Non-pigmented ciliary epithelial cell (primary cell): ENCODE measurements around the gene CHRD.
"Not testable (repeated sequence)": the region's sequence is repeated elsewhere in the genome, so short reads cannot be mapped to it uniquely, and the experiment has no call there.

ENCODE experiments used
- DNase-seq: peaks from one replicate; pipeline ENCODE4 v3.0.0-alpha.2; 2010; ENCODE audit warnings: low read depth

CHRD gene

GRCh38 chr3:184423561-184423960 lies 43.7 kb downstream of the CHRD start:
- no peak for DNase-seq

DNA sequence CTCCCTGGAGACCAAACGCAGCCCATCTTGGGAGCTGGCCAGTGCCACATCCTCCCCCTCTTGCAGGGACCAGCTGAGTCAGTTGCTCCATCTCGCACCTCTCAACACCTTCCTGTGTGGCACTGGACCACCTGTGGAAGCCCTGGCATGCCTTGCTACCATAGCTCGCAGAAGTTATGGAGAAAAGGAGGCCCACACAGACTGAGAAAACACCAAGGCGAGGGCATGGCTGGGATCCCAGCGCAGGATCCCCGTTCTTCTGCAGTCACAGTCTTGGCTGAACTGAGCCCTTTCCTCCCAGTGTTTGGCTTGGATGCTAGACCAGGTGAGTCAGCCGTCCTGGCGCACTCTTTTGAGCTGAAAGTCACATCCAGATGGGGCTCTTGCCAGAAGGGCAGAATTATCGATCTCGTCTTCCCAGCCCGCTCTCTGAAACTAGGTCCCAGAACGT lies 46.9 kb downstream of the CHRD start:
- no peak for DNase-seq

DNA sequence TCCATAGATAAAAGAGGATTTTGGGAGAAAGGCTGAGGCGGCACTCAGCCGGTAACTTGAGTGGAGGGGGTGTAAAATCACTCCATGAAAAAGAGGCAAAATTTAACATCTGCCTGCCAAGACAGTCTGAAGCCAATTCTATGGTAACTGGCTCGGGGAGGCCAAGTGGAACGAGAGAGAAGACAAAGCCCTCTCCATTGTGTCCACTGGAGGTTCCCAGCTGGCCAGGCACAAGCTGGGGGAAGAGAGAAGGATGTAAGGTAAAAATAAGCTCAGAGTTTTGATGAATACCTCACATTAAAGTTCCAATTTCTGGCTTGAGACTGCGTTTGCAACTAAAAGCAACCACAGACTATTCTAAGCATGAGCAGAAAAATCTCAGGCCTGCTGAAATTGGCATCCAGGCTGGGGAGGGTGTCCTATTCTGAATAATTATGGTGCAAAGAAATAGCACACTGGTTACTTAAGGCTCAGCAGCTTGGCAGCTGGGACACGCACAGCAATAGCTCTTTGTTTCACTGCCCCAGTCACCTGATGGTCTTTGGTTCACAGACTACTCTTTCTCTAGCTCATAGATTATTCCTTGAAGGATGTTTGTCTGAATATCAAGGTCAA lies 48.8 kb downstream of the CHRD start:
- DNase-seq, result no peak

DNA sequence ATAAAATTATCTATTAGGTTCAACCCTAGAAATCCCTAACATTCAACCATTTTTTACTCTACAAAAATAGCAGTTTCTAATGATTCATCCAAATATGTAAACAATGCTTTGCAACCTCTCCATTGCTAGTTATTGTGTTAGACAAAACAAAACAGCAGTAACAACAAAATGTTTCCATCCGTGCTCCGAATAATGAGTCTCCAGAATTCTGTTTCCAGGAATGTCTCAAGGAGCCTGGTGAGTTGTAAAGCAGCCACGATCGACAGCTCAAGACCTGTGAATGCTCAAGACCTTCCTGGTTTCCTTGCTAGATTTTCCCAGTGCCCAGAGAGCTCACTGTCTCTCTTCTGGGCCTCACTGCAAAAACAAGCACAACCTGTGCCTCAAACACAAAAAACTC lies 49.9 kb downstream of the CHRD start:
- DNase-seq, result no peak

GRCh38 chr3:184430940-184431339 lies 51.1 kb downstream of the CHRD start:
- DNase-seq, result no peak

- DNase-seq, result not testable (repeated sequence)
Observed at GRCh38 chr3:184433178-184433577, 53.3 kb downstream of the CHRD start.

DNA sequence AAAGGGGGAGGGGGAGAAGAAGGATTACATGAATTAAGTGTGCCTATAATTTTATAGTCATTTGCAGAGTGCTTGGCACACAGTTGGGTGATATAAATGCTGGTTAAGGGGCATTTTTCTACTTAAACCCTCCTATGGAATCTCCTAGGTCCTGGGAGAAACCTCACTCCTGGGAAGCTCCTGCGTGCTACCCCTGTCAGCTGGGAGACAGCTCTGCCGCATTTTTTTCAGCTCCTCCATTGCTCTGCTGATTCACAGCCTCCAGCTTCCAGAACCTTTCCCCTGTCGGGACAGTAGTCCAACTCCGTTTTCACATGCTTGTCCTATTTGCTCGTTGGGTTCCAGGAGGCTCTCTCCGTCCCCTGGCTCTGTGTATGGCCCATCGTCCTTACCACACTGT lies 59.2 kb downstream of the CHRD start:
- DNase-seq, result no peak
